ENCODE results near the gene TMEM218. TPM values are rescaled to one million over a fixed set of nuclear protein-coding genes. Genes with fewer than 3 reads are reported as not detected.
A peak's percentile ranks its signal among the peaks of the same experiment; 100 is the strongest.

TMEM218 gene
- total RNA-seq, 1 experiment from 2014 or later = 17.9 TPM

DNA sequence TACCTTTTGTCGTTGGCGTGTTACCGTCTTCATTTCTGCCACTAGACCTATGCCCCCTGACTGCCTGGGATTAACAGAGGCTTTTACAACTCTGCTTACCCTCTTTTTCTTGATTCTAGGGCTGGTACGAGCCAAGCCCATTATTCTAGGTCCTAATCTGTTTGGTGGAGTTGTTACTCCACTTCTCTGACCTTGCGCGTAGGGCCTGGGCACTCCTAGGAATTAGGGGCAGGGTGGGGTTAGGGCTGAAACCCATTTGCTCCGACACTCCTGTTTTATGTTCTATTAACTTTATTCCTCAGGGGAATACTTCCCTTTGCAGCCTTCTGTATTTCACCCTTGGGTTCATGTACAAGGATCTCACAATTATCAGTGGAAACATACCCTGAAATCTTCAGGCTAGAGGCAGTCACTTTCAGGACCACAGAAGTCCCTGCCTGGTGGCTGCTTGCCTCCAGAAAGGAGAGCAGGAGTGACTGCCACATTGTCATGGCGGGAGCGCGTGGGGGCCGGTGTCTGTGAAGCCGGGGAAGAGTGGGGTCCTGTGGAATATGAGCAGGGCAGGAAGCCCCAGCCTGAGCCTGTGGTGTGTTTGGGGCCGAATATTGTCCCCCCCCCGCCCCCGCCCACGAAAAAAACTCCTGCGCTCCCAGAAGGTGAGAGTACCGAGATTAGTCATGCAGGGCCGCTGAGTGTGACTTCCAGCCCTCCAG is 49.1 kb downstream of the TMEM218 start:
- DNase-seq (ENCODE audit: low read depth, low spot score) (no peak), ATAC-seq (peak; percentile 35)
- no peak overlapping the region; the same call in 1 of the 2 replicates for H3K27ac ChIP-seq (ENCODE audit: low read depth, low read length)
- H3K4me1 ChIP-seq (ENCODE audit: control insufficient read depth in 1 of 2, insufficient read depth in 2 of 2, low read length in 2 of 2) = peaks cover 0 to 25% of the 10 kb centered on the region in 2 experiments; a peak in 2 of 4 replicates
- intact Hi-C loops (cut with micrococcal nuclease) = no loop called here
- H3K9me3 ChIP-seq (ENCODE audit: control insufficient read depth in 1 of 2, insufficient read depth in 1 of 2, low read depth in 1 of 2, low read length in 2 of 2) = no peaks in the 10 kb centered on the region
- no TSS peak for BruUV-seq (replicated peaks)
- no peaks in the 10 kb centered on the region for H4K20me1 ChIP-seq (ENCODE audit: insufficient read depth)
- H2AFZ ChIP-seq (ENCODE audit: low read depth, low read length, poor library complexity, severe bottlenecking) = peak overlapping the region; percentile 57
- RAD21 ChIA-PET (ENCODE audit: low non-redundant PET in 1 of 2, low total read pairs in 2 of 2, uncharacterized antibody in 2 of 2, unreplicated experiment in 2 of 2) = interaction anchor here in 1 of 2 experiments (0.8 kb wide), 1 partner anchor 17 kb away, joined by 3 read pairs; no protein-coding TSS in a partner anchor
- no peaks in the 10 kb centered on the region for H3K79me2 ChIP-seq (ENCODE audit: insufficient read depth, low read length)
- peak overlapping the region; percentile 53 to 68 for H3K4me3 ChIP-seq (replicated peaks in 1 of 2; ENCODE audit: low read depth in 1 of 2, low read length in 2 of 2)
- peak; percentile 60 for TF ChIP-seq EGR1 (IDR thresholded peaks at IDR 0.05; ENCODE audit: low read depth)
- TF ChIP-seq ELF1 (IDR thresholded peaks at IDR 0.05; ENCODE audit: borderline replicate concordance, low read depth) = no peak
- no peaks in the 10 kb centered on the region for H3K27me3 ChIP-seq (ENCODE audit: insufficient read depth, low read length)
- CTCF ChIA-PET = no interaction called here
- H3K36me3 ChIP-seq (ENCODE audit: control insufficient read depth in 1 of 2, insufficient read depth in 2 of 2, low read length in 2 of 2) = no peaks in the 10 kb centered on the region
- peak overlapping the region; percentile 97 for H3K4me2 ChIP-seq (ENCODE audit: low read length)
- H3K9ac ChIP-seq (ENCODE audit: low read length) = peak overlapping the region; percentile 62
- POLR2A ChIA-PET = no interaction called here
- no peaks in the 10 kb centered on the region for H3K9me2 ChIP-seq (ENCODE audit: insufficient read depth)

DNA sequence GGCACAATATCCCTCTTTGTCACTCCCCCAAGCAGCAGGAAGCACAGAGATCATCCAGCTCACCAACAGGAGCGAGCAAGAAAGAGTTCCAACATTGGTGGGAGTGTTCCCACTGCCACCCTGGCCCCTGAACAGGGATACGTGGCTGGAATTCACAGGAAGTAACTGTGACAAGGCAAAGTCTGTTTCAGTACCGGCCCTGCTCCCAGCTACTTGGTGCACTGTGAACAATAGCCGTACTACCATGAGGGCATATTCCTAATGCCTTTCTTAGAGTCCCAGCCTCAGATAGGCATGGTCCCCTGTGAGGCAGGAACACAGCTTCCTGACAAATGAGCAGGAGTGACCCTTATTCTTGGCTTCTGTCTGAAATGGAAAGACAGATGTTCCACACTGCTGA is 50.1 kb downstream of the TMEM218 start:
- no peaks in the 10 kb centered on the region for H3K36me3 ChIP-seq (ENCODE audit: control insufficient read depth in 1 of 2, insufficient read depth in 2 of 2, low read length in 2 of 2)
- intact Hi-C loops (cut with micrococcal nuclease) = no loop called here
- TF ChIP-seq YY1 (IDR thresholded peaks at IDR 0.05; ENCODE audit: extremely low read depth, insufficient replicate concordance, low read depth, low read length) = no peak
- TF ChIP-seq ELF1 (IDR thresholded peaks at IDR 0.05; ENCODE audit: borderline replicate concordance, low read depth) = no peak
- TF ChIP-seq, protein P1, sequence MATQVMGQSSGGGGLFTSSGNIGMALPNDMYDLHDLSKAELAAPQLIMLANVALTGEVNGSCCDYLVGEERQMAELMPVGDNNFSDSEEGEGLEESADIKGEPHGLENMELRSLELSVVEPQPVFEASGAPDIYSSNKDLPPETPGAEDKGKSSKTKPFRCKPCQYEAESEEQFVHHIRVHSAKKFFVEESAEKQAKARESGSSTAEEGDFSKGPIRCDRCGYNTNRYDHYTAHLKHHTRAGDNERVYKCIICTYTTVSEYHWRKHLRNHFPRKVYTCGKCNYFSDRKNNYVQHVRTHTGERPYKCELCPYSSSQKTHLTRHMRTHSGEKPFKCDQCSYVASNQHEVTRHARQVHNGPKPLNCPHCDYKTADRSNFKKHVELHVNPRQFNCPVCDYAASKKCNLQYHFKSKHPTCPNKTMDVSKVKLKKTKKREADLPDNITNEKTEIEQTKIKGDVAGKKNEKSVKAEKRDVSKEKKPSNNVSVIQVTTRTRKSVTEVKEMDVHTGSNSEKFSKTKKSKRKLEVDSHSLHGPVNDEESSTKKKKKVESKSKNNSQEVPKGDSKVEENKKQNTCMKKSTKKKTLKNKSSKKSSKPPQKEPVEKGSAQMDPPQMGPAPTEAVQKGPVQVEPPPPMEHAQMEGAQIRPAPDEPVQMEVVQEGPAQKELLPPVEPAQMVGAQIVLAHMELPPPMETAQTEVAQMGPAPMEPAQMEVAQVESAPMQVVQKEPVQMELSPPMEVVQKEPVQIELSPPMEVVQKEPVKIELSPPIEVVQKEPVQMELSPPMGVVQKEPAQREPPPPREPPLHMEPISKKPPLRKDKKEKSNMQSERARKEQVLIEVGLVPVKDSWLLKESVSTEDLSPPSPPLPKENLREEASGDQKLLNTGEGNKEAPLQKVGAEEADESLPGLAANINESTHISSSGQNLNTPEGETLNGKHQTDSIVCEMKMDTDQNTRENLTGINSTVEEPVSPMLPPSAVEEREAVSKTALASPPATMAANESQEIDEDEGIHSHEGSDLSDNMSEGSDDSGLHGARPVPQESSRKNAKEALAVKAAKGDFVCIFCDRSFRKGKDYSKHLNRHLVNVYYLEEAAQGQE (IDR thresholded peaks at IDR 0.05; ENCODE audit: low read depth) = no peak
- no peak for TF ChIP-seq EZH2phosphoT487 (IDR thresholded peaks at IDR 0.05; ENCODE audit: borderline replicate concordance)
- no peak for TF ChIP-seq ZFX (IDR thresholded peaks at IDR 0.05)
- no peak for TF ChIP-seq SRF (IDR thresholded peaks at IDR 0.05; ENCODE audit: low read depth)
- no peak for TF ChIP-seq EGR1 (IDR thresholded peaks at IDR 0.05; ENCODE audit: low read depth)
- TF ChIP-seq JUND (IDR thresholded peaks at IDR 0.05) = no peak
- TF ChIP-seq FOSL1 (IDR thresholded peaks at IDR 0.05; ENCODE audit: low read depth) = no peak
- no peak for TF ChIP-seq RAD21 (IDR thresholded peaks at IDR 0.05; ENCODE audit: low read depth)
- no peak for TF ChIP-seq SP1 (IDR thresholded peaks at IDR 0.05; ENCODE audit: low read depth)
- no peak for TF ChIP-seq POLR2A (IDR thresholded peaks at IDR 0.05; ENCODE audit: borderline replicate concordance, extremely low read depth, insufficient read depth, insufficient read length)
- TF ChIP-seq, protein P2, sequence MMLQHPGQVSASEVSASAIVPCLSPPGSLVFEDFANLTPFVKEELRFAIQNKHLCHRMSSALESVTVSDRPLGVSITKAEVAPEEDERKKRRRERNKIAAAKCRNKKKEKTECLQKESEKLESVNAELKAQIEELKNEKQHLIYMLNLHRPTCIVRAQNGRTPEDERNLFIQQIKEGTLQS (IDR thresholded peaks at IDR 0.05) = no peak
- no peak for TF ChIP-seq CEBPB (IDR thresholded peaks at IDR 0.05; ENCODE audit: low read depth)
- ChIA-PET CTCF (no interaction called here), RAD21 (ENCODE audit: low non-redundant PET in 1 of 2, low total read pairs in 2 of 2, uncharacterized antibody in 2 of 2, unreplicated experiment in 2 of 2) (no interaction called here), POLR2A (no interaction called here)
- no peaks in the 10 kb centered on the region for H3K9me2 ChIP-seq (ENCODE audit: insufficient read depth)
- H3K9me3 ChIP-seq (ENCODE audit: control insufficient read depth in 1 of 2, insufficient read depth in 1 of 2, low read depth in 1 of 2, low read length in 2 of 2) = no peaks in the 10 kb centered on the region
- no peak overlapping the region for H3K4me2 ChIP-seq (ENCODE audit: low read length)
- H3K79me2 ChIP-seq (ENCODE audit: insufficient read depth, low read length) = no peaks in the 10 kb centered on the region
- H4K20me1 ChIP-seq (ENCODE audit: insufficient read depth) = no peaks in the 10 kb centered on the region
- DNase-seq (ENCODE audit: low read depth, low spot score) (no peak), ATAC-seq (no peak)
- no TSS peak for BruUV-seq (replicated peaks)
- H3K9ac ChIP-seq (ENCODE audit: low read length) = no peak overlapping the region
- no peak overlapping the region for H3K27ac ChIP-seq (ENCODE audit: low read depth, low read length)
- no peak overlapping the region for H2AFZ ChIP-seq (ENCODE audit: low read depth, low read length, poor library complexity, severe bottlenecking)
- peaks cover 0 to 25% of the 10 kb centered on the region in 2 experiments; a peak in 2 of 4 replicates for H3K4me1 ChIP-seq (ENCODE audit: control insufficient read depth in 1 of 2, insufficient read depth in 2 of 2, low read length in 2 of 2)
- no peak overlapping the region for H3K4me3 ChIP-seq (replicated peaks in 1 of 2; ENCODE audit: low read depth in 1 of 2, low read length in 2 of 2)
- H3K27me3 ChIP-seq (ENCODE audit: insufficient read depth, low read length) = no peaks in the 10 kb centered on the region

Measured in HCT116 (cell line).